HepG2 (cell line): Measurements from ENCODE around the gene TRPM1. TPM values are rescaled to one million over a fixed set of nuclear protein-coding genes. Genes with fewer than 3 reads are reported as not detected.

Experiments
- ATAC-seq: fragments of 200-7000 bp; cut with Tn5 transposase; 3 replicates; pipeline ENCODE4 v1.9.1; 2020; ENCODE audit warnings: mild to moderate bottlenecking, moderate library complexity
- BruUV-seq: library from RNA; stranded (reverse); fragments of 400-500 nt; replicated peaks from 2 replicates; lab custom pipeline; 2021; lab: Mats Ljungman, UMichigan
- CTCF ChIA-PET: fragments of 300-600 bp; formaldehyde crosslinking; extraction: SDS; loops from one replicate; lab custom pipeline; 2021; ENCODE audit warnings: low total read pairs, inconsistent platforms, low intra/inter-chr PET ratio; lab: Yijun Ruan, JAX
- POLR2A ChIA-PET: fragments of 350-600 bp; sonication (Branson Sonifier 250); formaldehyde crosslinking; loops from one replicate; lab custom pipeline; 2020; ENCODE audit warnings: antibody characterized with exemption, inconsistent platforms; lab: Yijun Ruan, JAX
- DNase-seq: peaks from one replicate; pipeline ENCODE4 v3.0.0-alpha.2; 2015; ENCODE audit warnings: low spot score
- FAIRE-seq: peaks from 3 replicates; lab custom pipeline; 2011; peaks lifted over from hg19 to GRCh38; lab: Jason Lieb, UNC
- H2AFZ ChIP-seq: one replicate; pipeline ENCODE4 v1.6.1; 2011; ENCODE audit warnings: low read length, inconsistent platforms
- H3K27ac ChIP-seq: fragments of 300-600 bp; 3 replicates; pipeline ENCODE4 v1.8.0; 2011; ENCODE audit warnings: mixed run types, mild to moderate bottlenecking, mixed read lengths, low read length, inconsistent platforms; ENCODE audit not compliant: insufficient read depth; ENCODE audit errors: extremely low read length
- H3K27me3 ChIP-seq, 2 experiments: fragments of 200-600 bp in 1 of 2; 2 replicates in 1 of 2; 3 replicates in 1 of 2; pipeline versions ENCODE4 v1.6.0 to v1.8.0; 2011; ENCODE audit warnings: low read length in 2 of 2, mild to moderate bottlenecking in 2 of 2, moderate library complexity in 2 of 2, inconsistent platforms in 1 of 2; ENCODE audit not compliant: insufficient read depth in 2 of 2, control insufficient read depth in 1 of 2
- H3K36me3 ChIP-seq, 2 experiments: fragments of 200-600 bp in 1 of 2; replicated peaks in 1 of 2; 2 replicates in 1 of 2; 3 replicates in 1 of 2; pipeline versions ENCODE4 v1.5.1 to v1.8.0; 2011; ENCODE audit warnings: low read length in 2 of 2, inconsistent platforms in 1 of 2; ENCODE audit not compliant: insufficient read depth in 2 of 2, control insufficient read depth in 1 of 2
- H3K4me1 ChIP-seq: 2 replicates; pipeline ENCODE4 v1.5.1; 2012; ENCODE audit warnings: low read length, inconsistent platforms; ENCODE audit not compliant: insufficient read depth
- H3K4me2 ChIP-seq: 2 replicates; pipeline ENCODE4 v1.6.0; 2011; ENCODE audit warnings: low read depth, low read length, inconsistent platforms
- H3K4me3 ChIP-seq, 3 experiments: fragments of 200-600 bp in 1 of 3; sonication (generic), shearing (Covaris generic) in 1 of 3; replicated peaks in 1 of 3; 2 replicates each; pipeline ENCODE4 v1.5.1; 2011 to 2016; ENCODE audit warnings: low read length in 3 of 3, inconsistent platforms in 2 of 3, low read depth in 2 of 3, mild to moderate bottlenecking in 2 of 3, control low read depth in 1 of 3, mixed read lengths in 1 of 3; ENCODE audit not compliant: insufficient read depth in 1 of 3
- H3K79me2 ChIP-seq: one replicate; pipeline ENCODE4 v1.6.1; 2011; ENCODE audit warnings: low read length, inconsistent platforms; ENCODE audit not compliant: insufficient read depth
- H3K9ac ChIP-seq: 2 replicates; pipeline ENCODE4 v1.6.0; 2011; ENCODE audit warnings: mild to moderate bottlenecking, low read depth, low read length, inconsistent platforms; ENCODE audit not compliant: insufficient read depth
- H3K9me3 ChIP-seq: 2 replicates; pipeline ENCODE4 v1.5.1; 2012; ENCODE audit warnings: mild to moderate bottlenecking, low read length
- H4K20me1 ChIP-seq: 2 replicates; pipeline ENCODE4 v1.6.0; 2011; ENCODE audit warnings: inconsistent platforms, mild to moderate bottlenecking, low read length, moderate library complexity; ENCODE audit not compliant: insufficient read depth
- MXD4 ChIP-seq: IDR thresholded peaks from 2 replicates; pipeline ENCODE4 v1.6.1; 2016; ENCODE audit warnings: mild to moderate bottlenecking, missing biosample characterization, missing genetic modification reagents
- ZNF629 ChIP-seq: sonication (generic); formaldehyde crosslinking; conservative IDR thresholded peaks from 2 replicates; pipeline ENCODE4 v1.5.0; 2020; ENCODE audit warnings: missing genetic modification reagents
- ZNF709 ChIP-seq: sonication (generic); formaldehyde crosslinking; IDR thresholded peaks from 2 replicates; pipeline ENCODE4 v1.5.0; 2020; ENCODE audit warnings: mild to moderate bottlenecking, missing genetic modification reagents
- WGBS: methylation state at CpG from one replicate; pipeline ENCODE4 v1.1.6; 2017; ENCODE audit warnings: low lambda C conversion rate; 5-methylcytosine and 5-hydroxymethylcytosine counted together
- in situ Hi-C: cut with HindIII; loops from 2 replicates; pipeline ENCODE4 v1.10.0; 2017; ENCODE audit warnings: low pct_unique_long_range_greater_than_20kb; ENCODE audit not compliant: extremely low pct_ligation_motif_present
- intact Hi-C: fragments of 100-400 bp; cut with micrococcal nuclease; formaldehyde crosslinking; loops from one replicate; pipeline ENCODE4 v1.10.0; 2022; ENCODE audit not compliant: unreplicated experiment
- polyA plus RNA-seq, 8 experiments: library from polyadenylated mRNA; depleted of rRNA in 3 of 8; stranded (reverse) in 7 of 8; unstranded in 1 of 8; fragments of >200 nt; fragmentation: Illumina TruSeq in 4 of 8; extraction: Trizol in 4 of 8; gene quantifications; 2 replicates each; pipeline versions ENCODE4 v1.2.1 to v1.2.3, GENCODE V29; 2011 to 2016; ENCODE audit warnings: low read depth in 4 of 8, missing spikeins in 1 of 8, mixed read lengths in 1 of 8; ENCODE audit not compliant: insufficient read depth in 1 of 8
- total RNA-seq, 5 experiments: library from RNA; depleted of rRNA; stranded (reverse); fragments of >200 nt; fragmentation: Illumina TruSeq; extraction: Trizol; gene quantifications; 2 replicates each; pipeline ENCODE4 v1.2.3, GENCODE V29; 2016; ENCODE audit warnings: low read depth in 1 of 5

The TRPM1 gene
- total and polyA plus RNA-seq, 2 of the 13 experiments (the other 11 are each of a cell fraction or from before 2014, with no cell fraction given) = not detected

GRCh38 chr15:30962659-30963058 is 138.9 kb downstream of the TRPM1 start:
- ChIA-PET POLR2A (no interaction called here), CTCF (no interaction called here)
- FAIRE-seq = no peak
- no peaks in the 10 kb centered on the region for H3K4me1 ChIP-seq
- no peak overlapping the region for H3K9ac ChIP-seq
- H2AFZ ChIP-seq = no peak overlapping the region
- peaks cover 25 to 63% of the 10 kb centered on the region in 2 experiments for H3K36me3 ChIP-seq
- H3K27me3 ChIP-seq = no peaks in the 10 kb centered on the region
- H3K27ac ChIP-seq = no peak overlapping the region
- no peak for DNase-seq
- TF ChIP-seq ZNF709 (CRISPR knock-in tag) (no peak), ZNF629 (no peak)
- H3K4me3 ChIP-seq = no peak overlapping the region
- in situ Hi-C loops = no loop called here
- no peaks in the 10 kb centered on the region for H4K20me1 ChIP-seq
- H3K9me3 ChIP-seq = no peaks in the 10 kb centered on the region
- intact Hi-C loops = no loop called here
- ATAC-seq = no peak
- no peaks in the 10 kb centered on the region for H3K79me2 ChIP-seq
- no peak overlapping the region for H3K4me2 ChIP-seq
- WGBS = 97% methylated on average over 3 of the region's 3 CpGs
- BruUV-seq = no TSS peak

- DNase-seq = no peak
- intact Hi-C loops (no loop called here), in situ Hi-C loops (no loop called here)
- Histone ChIP-seq H3K4me1 (no peaks in the 10 kb centered on the region), H4K20me1 (no peaks in the 10 kb centered on the region), H3K36me3 (peaks cover 26 to 60% of the 10 kb centered on the region in 2 experiments), H3K27me3 (no peaks in the 10 kb centered on the region), H3K79me2 (no peaks in the 10 kb centered on the region), H3K9me3 (no peaks in the 10 kb centered on the region), H3K4me3 (no peak overlapping the region), H3K27ac (no peak overlapping the region), H3K4me2 (no peak overlapping the region), H2AFZ (no peak overlapping the region), H3K9ac (no peak overlapping the region)
- BruUV-seq = no TSS peak
- FAIRE-seq = no peak
- CTCF ChIA-PET = no interaction called here
- TF ChIP-seq MXD4 (CRISPR knock-in tag) = no peak
- ATAC-seq = no peak
- POLR2A ChIA-PET = no interaction called here
Measured at GRCh38 chr15:30962079-30962478, 139.4 kb downstream of the TRPM1 start.
